OCI-LY3 (cell line): ENCODE data around the gene CHD6.

Experiments used
- CTCF ChIP-seq: fragments of 200-600, 300-600 bp; sonication (generic); IDR thresholded peaks from 2 replicates; pipeline ENCODE4 v1.5.1; 2014; ENCODE audit warnings: antibody characterized with exemption, low read length, low read depth
- EZH2phosphoT487 ChIP-seq: fragments of 200-600 bp; shearing (Covaris generic); IDR thresholded peaks from 2 replicates; pipeline ENCODE4 v1.6.1; 2018; ENCODE audit warnings: antibody characterized with exemption, mixed run types, low read depth

- no peak for TF ChIP-seq CTCF
- TF ChIP-seq EZH2phosphoT487: no peak
These were observed 164.9 kb downstream of the CHD6 start for GRCh38 chr20:41453010-41453950.
